HG03442 (cell line): ENCODE data around the gene ZNF674.
"Not testable (repeated sequence)": the region's sequence is repeated elsewhere in the genome, so short reads cannot be mapped to it uniquely, and the experiment has no call there.

ENCODE experiments used
- ATAC-seq: cut with Tn5 transposase; IDR thresholded peaks from one replicate; pipeline ENCODE4 v1.9.1; 2021; ENCODE audit warnings: mild to moderate bottlenecking, moderate library complexity; ENCODE audit not compliant: unreplicated experiment

ZNF674 gene

DNA sequence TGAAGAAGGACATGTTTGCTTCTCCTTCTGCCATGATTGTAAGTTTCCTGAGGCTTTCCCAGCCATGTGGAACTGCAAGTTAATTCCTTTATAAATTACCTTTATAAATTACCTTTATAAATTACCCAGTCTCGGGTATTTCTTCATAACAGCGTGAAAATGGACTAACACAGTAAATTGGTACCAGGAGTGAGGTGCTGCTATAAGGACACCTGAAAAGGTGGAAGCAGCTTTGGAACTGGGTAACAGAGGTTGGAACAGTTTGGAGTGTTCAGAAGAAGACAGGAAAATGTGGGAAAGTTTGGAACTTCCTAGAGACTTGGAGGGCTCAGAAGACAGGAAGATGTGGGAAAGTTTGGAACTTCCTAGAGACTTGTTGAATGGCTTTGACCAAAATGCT lies 66.6 kb downstream of the ZNF674 start:
- not testable (repeated sequence) for ATAC-seq

DNA sequence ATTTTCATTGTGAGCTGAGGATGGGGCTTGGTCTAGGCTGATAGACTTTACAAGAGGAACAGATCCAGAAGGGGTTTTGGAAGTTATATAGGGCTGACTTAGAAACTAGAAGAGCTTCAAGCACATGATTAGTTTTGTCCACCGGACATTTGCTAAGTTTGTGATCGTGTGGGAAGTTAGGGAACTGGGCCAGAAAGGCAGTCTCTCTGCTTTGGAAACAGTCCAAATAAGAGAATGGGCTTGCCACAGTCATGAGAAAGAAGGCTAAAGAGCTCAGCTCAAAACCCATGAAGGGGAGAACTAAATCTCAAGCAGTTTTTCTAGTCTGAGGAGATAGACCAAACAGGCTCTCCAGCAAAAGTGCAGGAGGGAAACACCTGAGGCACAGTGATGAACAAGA lies 67.8 kb downstream of the ZNF674 start:
- ATAC-seq = no peak

DNA sequence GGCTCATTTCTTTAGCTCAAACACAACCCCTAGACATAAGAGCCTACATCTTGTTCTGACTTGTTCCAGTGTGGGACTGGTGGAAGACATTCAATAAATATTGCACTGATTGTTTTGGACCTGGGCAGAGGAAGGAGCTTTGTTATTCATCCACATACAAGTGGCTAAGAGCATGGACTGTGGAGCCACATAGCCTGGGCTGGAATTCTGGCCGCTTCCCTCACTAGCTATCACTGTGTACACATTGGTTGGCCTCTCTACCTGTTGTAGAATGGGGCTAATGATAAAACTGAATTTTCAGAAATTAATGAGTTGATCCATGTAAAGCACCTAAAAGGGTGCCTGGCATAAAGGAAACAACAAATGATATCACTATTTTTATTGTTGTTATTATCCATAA lies 80.0 kb downstream of the ZNF674 start:
- no peak for ATAC-seq

DNA sequence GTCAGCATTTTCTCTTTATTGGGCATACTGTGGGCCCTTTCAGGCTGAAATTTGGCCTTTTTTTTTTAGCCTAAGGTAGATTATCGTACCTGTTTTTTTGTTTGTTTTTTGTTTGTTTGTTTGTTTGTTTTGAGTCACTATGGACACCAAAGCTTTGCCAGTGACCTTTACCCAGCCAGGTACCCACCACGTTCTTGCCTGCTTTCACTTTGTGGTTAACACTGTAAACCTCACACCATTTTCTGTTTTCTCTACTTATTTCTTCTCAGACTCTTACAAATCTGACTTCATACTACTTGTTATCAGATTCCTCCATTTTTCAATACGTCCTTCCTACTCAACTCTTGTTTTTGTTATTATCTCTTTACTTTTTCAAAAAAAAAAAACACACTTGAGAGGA lies 81.5 kb downstream of the ZNF674 start:
- ATAC-seq = no peak

DNA sequence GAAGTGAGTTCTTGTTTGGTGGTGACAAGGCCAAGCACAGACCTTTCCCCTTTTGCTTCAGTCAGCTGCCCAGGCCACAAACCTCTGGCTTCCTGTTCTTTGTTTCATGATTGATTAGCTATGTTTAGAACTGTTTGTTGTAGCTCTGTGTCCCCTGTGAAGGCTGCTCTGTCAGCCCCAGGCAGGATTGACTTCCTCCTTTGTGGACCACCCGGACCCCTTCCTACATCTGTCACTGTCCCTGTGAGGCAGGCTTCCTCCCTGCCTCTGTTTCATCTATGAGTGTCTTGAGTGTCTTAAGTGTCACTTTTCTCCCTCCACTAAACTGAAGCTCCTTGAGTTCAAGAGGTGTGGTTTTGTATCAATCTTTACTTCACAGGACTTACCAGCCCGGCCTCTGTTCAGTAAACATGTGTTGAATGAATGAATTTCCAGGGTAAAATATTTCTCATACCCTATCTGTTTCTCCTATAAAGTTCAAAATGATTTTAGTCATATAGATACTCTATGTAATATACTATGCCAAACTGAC lies 83.5 kb downstream of the ZNF674 start:
- ATAC-seq = peak; percentile 97

DNA sequence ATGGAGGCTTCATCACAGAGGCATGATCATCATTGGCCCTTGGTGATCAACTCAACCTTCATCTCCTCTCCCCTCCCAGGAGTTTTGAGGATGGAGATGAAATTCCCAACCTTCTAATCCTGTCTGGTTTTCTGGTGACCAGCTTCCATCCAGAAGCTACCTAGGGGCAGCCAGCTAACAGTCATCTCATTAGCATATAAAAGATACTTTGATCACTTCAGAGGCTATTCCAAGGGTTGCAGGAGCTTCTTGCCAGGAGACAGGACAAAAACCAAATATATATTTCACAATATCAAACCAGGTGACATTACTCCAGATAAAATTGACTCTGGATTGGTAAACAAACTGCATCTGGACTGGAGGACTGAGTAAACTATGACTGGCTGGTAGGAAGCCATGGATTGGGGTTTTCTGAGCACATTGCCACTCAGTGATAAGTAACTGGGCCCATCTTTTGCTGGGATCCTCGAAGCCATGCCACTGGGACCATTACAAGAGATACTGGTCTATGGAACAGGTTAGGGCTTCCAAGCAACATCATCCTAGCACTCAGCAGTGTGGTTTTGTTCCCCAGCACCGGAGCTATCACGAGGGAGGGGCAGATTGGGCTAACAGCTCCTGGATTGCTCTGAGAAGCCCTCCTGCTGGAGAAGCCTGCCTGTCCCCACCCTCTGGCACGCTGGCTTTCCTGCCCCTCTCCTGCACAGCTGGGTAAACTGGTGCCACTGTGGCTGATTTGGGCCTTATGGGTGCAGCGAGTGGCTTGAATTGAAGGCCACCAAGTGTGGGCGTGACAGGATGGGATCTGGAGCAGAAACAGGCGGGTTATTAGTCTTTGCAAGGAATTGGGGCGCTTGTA lies 84.2 kb downstream of the ZNF674 start:
- not testable (repeated sequence) for ATAC-seq

DNA sequence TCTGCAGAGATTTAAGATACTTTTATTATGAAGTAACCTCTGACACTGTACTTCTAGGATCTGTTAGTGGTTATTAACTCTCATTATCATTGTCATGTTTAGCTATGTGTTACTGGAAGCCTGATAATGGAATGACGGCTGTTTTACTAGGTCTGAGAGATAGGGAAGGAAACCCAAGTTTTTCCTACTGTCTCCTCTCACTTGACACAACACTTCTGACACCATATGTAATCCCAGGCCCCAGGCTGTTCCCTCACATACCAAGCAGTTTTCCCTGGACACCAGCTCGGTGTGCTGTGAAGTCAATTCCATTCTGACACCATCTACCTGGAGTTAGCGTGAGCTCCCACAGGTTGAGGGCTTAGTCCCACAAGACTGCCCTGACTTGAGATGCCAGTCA lies 85.6 kb downstream of the ZNF674 start:
- no peak for ATAC-seq

DNA sequence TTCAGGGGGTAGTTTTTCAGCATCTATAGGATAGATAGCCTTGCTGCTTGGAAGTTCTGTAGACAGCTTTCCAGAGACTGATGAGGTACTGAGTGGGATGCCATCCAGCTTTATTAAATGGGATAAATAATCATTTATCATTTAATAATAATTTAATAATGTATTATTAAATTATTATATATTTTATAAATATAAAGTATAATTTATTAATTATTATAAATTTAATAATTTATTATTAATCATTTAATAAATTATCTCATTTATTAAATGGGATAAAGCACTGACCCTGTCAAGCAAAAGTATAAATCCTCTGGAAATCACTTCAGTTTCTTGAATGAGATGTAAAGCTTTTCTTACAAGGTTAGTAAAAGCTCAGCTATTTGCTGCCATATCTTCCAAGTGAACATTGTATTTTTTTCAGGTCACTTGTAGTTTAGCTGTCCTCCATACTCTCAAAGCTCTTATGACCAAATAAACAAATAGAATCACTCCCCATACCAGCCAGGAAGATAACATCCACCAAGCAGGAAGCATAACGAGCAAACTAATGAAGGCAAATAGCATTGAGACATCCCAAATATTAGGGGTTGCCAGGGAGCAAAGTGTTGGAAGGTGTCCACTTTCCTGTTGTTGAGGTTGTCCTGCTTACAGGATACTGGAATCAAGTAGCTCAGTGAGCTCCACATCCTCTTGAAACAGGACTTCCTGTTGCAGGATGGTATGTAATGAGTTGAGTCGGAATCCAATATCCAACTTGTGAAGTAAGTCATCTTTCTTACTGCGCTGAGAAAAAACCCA lies 88.9 kb downstream of the ZNF674 start:
- no peak for ATAC-seq
